ENCODE results near the gene KCNJ1. TPM values are rescaled to one million over a fixed set of nuclear protein-coding genes. Genes with fewer than 3 reads are reported as not detected.

KCNJ1 gene
- total and polyA plus RNA-seq, 2 of the 8 experiments (the other 6 are each of a cell fraction or from before 2014, with no cell fraction given), result 0.17 to 0.23 TPM

- TF ChIP-seq, protein P1, sequence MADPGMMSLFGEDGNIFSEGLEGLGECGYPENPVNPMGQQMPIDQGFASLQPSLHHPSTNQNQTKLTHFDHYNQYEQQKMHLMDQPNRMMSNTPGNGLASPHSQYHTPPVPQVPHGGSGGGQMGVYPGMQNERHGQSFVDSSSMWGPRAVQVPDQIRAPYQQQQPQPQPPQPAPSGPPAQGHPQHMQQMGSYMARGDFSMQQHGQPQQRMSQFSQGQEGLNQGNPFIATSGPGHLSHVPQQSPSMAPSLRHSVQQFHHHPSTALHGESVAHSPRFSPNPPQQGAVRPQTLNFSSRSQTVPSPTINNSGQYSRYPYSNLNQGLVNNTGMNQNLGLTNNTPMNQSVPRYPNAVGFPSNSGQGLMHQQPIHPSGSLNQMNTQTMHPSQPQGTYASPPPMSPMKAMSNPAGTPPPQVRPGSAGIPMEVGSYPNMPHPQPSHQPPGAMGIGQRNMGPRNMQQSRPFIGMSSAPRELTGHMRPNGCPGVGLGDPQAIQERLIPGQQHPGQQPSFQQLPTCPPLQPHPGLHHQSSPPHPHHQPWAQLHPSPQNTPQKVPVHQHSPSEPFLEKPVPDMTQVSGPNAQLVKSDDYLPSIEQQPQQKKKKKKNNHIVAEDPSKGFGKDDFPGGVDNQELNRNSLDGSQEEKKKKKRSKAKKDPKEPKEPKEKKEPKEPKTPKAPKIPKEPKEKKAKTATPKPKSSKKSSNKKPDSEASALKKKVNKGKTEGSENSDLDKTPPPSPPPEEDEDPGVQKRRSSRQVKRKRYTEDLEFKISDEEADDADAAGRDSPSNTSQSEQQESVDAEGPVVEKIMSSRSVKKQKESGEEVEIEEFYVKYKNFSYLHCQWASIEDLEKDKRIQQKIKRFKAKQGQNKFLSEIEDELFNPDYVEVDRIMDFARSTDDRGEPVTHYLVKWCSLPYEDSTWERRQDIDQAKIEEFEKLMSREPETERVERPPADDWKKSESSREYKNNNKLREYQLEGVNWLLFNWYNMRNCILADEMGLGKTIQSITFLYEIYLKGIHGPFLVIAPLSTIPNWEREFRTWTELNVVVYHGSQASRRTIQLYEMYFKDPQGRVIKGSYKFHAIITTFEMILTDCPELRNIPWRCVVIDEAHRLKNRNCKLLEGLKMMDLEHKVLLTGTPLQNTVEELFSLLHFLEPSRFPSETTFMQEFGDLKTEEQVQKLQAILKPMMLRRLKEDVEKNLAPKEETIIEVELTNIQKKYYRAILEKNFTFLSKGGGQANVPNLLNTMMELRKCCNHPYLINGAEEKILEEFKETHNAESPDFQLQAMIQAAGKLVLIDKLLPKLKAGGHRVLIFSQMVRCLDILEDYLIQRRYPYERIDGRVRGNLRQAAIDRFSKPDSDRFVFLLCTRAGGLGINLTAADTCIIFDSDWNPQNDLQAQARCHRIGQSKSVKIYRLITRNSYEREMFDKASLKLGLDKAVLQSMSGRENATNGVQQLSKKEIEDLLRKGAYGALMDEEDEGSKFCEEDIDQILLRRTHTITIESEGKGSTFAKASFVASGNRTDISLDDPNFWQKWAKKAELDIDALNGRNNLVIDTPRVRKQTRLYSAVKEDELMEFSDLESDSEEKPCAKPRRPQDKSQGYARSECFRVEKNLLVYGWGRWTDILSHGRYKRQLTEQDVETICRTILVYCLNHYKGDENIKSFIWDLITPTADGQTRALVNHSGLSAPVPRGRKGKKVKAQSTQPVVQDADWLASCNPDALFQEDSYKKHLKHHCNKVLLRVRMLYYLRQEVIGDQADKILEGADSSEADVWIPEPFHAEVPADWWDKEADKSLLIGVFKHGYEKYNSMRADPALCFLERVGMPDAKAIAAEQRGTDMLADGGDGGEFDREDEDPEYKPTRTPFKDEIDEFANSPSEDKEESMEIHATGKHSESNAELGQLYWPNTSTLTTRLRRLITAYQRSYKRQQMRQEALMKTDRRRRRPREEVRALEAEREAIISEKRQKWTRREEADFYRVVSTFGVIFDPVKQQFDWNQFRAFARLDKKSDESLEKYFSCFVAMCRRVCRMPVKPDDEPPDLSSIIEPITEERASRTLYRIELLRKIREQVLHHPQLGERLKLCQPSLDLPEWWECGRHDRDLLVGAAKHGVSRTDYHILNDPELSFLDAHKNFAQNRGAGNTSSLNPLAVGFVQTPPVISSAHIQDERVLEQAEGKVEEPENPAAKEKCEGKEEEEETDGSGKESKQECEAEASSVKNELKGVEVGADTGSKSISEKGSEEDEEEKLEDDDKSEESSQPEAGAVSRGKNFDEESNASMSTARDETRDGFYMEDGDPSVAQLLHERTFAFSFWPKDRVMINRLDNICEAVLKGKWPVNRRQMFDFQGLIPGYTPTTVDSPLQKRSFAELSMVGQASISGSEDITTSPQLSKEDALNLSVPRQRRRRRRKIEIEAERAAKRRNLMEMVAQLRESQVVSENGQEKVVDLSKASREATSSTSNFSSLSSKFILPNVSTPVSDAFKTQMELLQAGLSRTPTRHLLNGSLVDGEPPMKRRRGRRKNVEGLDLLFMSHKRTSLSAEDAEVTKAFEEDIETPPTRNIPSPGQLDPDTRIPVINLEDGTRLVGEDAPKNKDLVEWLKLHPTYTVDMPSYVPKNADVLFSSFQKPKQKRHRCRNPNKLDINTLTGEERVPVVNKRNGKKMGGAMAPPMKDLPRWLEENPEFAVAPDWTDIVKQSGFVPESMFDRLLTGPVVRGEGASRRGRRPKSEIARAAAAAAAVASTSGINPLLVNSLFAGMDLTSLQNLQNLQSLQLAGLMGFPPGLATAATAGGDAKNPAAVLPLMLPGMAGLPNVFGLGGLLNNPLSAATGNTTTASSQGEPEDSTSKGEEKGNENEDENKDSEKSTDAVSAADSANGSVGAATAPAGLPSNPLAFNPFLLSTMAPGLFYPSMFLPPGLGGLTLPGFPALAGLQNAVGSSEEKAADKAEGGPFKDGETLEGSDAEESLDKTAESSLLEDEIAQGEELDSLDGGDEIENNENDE (IDR thresholded peaks at IDR 0.05; ENCODE audit: insufficient replicate concordance, low read length), result no peak
- TF ChIP-seq RXRA (IDR thresholded peaks at IDR 0.05; ENCODE audit: insufficient read depth, low read depth, low read length) (no peak), CEBPB (IDR thresholded peaks at IDR 0.05; ENCODE audit: low read depth, low read length) (no peak), ASH2L (IDR thresholded peaks at IDR 0.05; ENCODE audit: low read length) (no peak)
Observed at GRCh38 chr11:128862406-128862805, 4.7 kb downstream of the KCNJ1 start (continued).

Measured in H1 (cell line).